Measurements from ENCODE around the gene USP15. TPM values are rescaled to one million over a fixed set of nuclear protein-coding genes. Genes with fewer than 3 reads are reported as not detected.

USP15 gene
- total RNA-seq, 1 donor from 2014 or later = 50.2 TPM

- DNase-seq (ENCODE audit: low read depth) = no peak
These were observed 19.8 kb downstream of the USP15 start for GRCh38 chr12:62279961-62280360.

- DNase-seq (ENCODE audit: low read depth) = no peak
These were observed 22.0 kb downstream of the USP15 start for GRCh38 chr12:62282057-62282774.

GRCh38 chr12:62284749-62285148 lies 24.5 kb downstream of the USP15 start:
- no peak for DNase-seq (ENCODE audit: low read depth)

GRCh38 chr12:62285284-62285683 lies 25.1 kb downstream of the USP15 start:
- no peak for DNase-seq (ENCODE audit: low read depth)

GRCh38 chr12:62288328-62288727 lies 28.1 kb downstream of the USP15 start:
- no peak for DNase-seq (ENCODE audit: low read depth)

- DNase-seq (ENCODE audit: low read depth) = no peak
These were observed 30.6 kb downstream of the USP15 start for GRCh38 chr12:62290846-62291245.

- DNase-seq (ENCODE audit: low read depth) = peak; percentile 19
These were observed 31.9 kb downstream of the USP15 start for GRCh38 chr12:62291864-62292760.

GRCh38 chr12:62292761-62293344 lies 32.6 kb downstream of the USP15 start:
- DNase-seq (ENCODE audit: low read depth) = no peak

- DNase-seq (ENCODE audit: low read depth) = no peak
These were observed 34.2 kb downstream of the USP15 start for GRCh38 chr12:62294378-62294777.

- DNase-seq (ENCODE audit: low read depth) = no peak
These were observed 35.8 kb downstream of the USP15 start for GRCh38 chr12:62296001-62296400.

GRCh38 chr12:62297321-62297720 lies 37.1 kb downstream of the USP15 start:
- DNase-seq (ENCODE audit: low read depth) = no peak

GRCh38 chr12:62299617-62300016 lies 39.4 kb downstream of the USP15 start:
- no peak for DNase-seq (ENCODE audit: low read depth)

GRCh38 chr12:62301080-62301798 lies 41.0 kb downstream of the USP15 start:
- DNase-seq (ENCODE audit: low read depth) = no peak

GRCh38 chr12:62301799-62302133 lies 41.6 kb downstream of the USP15 start:
- DNase-seq (ENCODE audit: low read depth) = no peak

GRCh38 chr12:62304560-62304959 lies 44.4 kb downstream of the USP15 start:
- DNase-seq (ENCODE audit: low read depth) = no peak

GRCh38 chr12:62305778-62306177 lies 45.6 kb downstream of the USP15 start:
- no peak for DNase-seq (ENCODE audit: low read depth)

GRCh38 chr12:62306569-62307530 lies 46.6 kb downstream of the USP15 start:
- DNase-seq (ENCODE audit: low read depth) = no peak

GRCh38 chr12:62308201-62308600 lies 48.0 kb downstream of the USP15 start:
- DNase-seq (ENCODE audit: low read depth) = peak; percentile 22

- peak; percentile 3 for DNase-seq (ENCODE audit: low read depth)
These were observed 53.6 kb downstream of the USP15 start for GRCh38 chr12:62313727-62314380.

GRCh38 chr12:62317017-62317416 lies 56.8 kb downstream of the USP15 start:
- no peak for DNase-seq (ENCODE audit: low read depth)
